HG03175 (cell line): ENCODE data around the gene PLK3.
"Not testable (repeated sequence)": the region's sequence is repeated elsewhere in the genome, so short reads cannot be mapped to it uniquely, and the experiment has no call there.

ENCODE experiments used
- ATAC-seq: cut with Tn5 transposase; IDR thresholded peaks from one replicate; pipeline ENCODE4 v1.9.1; 2021; ENCODE audit warnings: mild to moderate bottlenecking, moderate library complexity; ENCODE audit not compliant: unreplicated experiment

Gene PLK3

DNA sequence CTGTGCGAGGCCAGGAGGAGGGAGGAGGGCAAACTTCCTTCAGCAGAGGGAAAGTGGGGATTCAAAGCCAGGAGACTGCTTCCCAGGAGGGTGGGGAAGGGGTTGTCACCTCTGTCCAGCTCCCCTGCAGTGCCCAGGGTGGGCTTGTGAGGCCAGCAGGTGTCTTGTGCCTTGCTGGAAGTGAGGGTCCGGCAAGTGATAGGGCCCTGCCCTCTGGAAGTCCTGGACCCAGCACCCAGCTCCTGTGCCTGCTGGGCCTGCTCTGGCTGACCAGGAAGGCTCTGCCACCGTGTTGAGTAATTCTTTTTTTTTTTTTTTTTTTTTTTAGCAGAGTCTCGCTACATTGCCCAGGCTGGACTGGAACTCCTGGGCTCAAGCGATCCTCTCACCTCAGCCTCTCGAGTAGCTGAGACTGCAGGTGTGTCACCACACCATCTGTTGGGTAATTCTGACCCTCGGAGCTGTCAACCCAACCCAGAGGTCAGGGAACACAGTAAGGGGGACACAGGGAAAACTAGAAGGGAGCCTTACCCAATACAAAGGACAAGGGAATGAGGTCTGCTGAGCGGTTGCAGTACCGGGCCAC lies 13.2 kb upstream of the PLK3 start:
- ATAC-seq, result no peak

DNA sequence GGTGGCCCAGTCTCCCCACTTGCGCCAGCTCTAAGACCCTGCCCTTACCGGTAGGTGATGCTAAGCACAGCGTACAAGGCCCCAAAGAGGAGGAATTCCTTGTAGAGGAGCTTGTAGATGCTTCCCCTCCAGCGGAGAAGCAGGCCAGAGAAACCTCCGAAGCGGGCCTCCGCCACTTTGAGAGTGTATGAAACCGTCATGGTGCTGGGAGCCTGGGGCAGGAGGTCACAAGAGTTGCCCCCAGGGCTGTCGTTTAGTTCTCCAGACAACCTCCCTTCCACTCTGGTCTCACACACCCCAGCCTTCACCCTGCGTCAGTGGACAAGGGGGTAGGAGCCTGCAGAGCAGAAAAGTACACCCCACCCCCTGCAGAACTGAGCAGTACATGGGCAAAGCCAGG lies 12.7 kb upstream of the PLK3 start:
- no peak for ATAC-seq

DNA sequence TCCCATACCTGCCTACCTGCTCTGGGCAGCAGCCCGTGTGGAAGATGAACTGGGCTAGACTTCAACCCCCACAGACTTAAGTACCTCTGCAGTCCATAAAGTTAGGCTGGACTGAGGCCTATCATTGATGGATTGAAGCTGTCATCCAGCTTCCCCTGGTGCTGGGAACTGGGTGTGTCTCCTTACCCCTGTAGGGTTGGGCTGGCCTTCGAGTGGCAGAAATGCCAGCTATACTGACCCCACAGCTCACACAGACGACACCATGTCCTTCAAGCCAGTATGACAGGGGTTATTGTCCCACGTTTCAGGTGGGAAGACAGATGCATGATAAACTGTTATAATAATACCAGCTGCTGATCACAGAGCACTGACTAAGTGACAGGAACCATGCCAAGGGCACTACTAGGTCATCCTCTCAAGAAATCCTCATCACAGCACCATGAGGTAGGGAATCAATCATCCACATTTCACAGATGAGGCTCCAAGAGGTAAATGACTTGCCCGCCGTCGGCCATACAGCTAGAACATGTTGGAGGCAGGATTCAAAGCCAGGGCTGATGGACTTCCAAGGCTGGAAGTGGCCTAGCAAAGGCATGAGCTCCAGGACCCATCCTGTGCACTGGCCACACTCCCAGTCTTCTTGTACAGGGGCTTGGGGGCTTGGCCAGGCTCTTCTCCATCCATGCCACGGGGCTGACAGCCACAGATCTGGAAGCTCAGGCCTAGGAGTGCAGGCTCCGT lies 11.9 kb upstream of the PLK3 start, which contains the start of gene BEST4:
Gene BEST4, minus strand, starts transcription at position 51 of the 741 bp plus-strand sequence. CDS start 465 bp downstream, outside the sequence.
- ATAC-seq, result no peak

DNA sequence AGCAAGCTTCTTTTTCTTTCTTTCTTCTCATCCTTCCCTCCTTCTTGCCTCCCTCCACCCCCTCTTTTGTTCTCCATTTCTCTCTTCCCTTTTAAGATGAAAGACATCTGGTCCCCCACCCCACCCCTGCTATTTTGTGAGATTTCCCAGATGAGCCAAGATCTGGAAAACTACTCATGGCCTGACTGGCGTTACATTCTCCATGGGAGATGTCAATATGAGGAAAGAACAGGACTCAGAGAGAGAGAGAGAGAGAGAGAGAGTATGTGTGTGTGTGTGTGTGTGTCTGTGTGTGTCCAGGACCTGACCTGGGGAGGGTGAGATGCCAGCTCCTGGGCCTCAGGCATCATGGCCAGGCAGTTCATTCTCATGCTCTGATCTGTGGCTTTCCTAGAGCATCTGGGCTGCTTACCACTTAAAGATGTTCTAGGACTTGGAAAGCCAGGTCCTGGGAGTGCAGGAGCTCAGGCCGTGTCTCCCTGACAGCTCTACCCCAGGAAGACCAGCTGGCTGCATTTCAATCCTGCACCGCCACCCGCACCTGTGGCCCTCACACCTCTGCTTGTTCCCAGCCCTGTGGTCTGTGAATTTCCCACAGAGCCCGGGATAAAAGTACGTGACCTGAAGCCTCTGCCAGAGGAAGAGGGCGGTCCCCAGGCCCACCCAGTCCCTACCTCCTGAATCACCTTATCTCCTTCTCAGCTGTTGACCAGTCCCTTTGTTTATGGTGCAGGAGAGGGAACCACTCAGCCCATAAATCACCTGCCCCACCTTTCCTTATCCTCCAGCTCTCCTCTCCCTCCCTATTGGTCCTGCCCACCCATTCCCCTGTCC lies 9.0 kb upstream of the PLK3 start:
- ATAC-seq, result no peak

- ATAC-seq, result no peak
Measured at GRCh38 chr1:44792736-44793502, 7.3 kb upstream of the PLK3 start.

DNA sequence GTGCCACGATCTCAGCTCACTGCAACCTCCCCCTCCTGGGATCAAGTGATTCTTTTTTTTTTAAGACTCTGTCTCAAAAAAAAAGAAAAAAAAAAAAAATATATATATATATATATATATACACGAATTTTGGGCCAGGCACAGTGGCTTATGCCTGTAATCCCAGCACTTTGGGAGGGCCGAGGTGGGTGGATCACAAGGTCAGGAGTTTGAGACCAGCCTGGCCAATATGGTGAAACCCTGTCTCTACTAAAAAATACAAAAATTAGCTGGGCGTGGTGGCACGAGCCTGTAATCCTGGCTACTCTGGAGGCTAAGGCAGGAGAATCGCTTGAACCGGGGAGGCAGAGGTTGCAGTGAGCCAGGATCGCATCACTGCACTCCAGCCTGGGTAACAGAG lies 2.3 kb upstream of the PLK3 start:
- ATAC-seq, result not testable (repeated sequence)

DNA sequence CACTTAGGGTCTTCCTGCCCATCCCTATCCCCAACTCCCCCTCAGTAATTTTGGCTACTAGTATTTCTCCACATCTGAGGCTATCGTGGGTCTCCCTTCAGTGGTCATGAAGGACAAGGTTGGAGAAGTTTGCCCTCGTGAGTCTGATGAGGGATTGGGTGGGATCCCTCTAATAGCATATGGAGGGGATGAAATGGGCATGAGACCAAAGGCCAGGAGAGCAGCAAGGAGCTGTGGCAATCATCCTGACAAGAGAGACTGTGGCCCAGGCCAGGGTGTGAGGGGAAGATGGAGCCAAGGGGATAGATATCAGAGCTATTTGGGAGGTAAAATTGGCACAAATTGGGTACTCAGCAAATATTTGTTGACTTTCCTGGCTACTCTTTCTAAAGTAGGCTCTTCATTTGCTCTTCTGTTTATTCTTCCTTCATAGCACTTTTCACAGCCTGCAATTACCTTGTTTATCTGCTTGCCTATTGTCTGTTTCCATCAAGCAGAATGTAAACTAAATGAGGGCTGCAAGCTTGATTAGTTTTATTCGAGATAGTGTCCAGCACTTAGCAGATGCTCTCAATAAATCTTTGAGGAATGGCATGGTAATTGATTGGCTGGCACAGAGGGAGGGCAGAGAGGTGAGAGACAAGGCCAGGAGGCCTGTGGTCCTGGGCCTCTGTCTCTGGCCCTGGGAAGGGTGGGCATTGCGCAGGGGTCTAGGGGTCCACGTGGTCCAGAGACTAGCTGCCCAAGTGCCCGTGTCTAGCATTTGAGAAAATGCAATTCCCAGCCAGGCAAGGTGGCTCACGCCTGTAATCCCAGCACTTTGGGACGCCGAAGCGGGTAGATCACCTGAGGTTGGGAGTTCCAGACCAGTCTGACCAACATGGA lies 1.5 kb upstream of the PLK3 start:
- no peak for ATAC-seq

- ATAC-seq, result no peak
Measured at GRCh38 chr1:44801491-44802305, 1.5 kb downstream of the PLK3 start.

DNA sequence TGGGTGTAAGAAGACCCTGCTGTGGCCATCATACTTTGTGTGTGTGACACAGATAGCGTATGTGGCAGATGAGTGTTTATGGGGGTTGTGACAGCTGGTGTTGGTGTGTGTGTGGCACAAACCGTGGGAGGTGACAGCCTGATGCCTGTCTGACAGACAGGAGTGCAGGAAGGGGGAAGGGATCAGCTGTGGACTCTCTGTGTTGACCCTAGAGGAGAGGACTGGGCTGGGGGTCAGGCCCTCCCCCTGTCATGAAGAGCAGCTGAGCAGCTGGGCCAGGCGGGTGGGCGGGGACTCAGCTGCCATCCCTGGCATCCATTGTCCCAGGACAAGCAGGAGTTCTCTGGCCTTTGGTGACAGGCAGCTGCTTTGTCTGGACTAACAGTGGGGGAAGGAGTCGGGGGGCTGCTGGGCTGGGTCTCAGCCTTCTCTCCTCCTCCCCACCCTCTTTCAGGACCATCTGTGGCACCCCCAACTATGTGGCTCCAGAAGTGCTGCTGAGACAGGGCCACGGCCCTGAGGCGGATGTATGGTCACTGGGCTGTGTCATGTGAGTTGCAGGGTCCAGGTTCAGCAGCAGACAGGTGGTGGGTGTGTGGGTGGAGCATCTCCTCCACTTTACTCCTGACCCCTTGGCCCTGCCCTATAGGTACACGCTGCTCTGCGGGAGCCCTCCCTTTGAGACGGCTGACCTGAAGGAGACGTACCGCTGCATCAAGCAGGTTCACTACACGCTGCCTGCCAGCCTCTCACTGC lies 2.3 kb downstream of the PLK3 start:
- ATAC-seq, result no peak

DNA sequence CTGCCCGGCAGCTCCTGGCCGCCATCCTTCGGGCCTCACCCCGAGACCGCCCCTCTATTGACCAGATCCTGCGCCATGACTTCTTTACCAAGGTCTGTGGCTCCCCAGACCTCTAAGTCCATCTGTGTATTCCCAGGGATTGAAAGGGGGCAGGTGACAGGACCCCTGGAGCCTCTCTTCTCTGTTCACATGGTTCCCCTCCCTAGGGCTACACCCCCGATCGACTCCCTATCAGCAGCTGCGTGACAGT lies 2.8 kb downstream of the PLK3 start:
- ATAC-seq, result no peak

- no peak for ATAC-seq
Measured at GRCh38 chr1:44803312-44804095, 3.3 kb downstream of the PLK3 start.

DNA sequence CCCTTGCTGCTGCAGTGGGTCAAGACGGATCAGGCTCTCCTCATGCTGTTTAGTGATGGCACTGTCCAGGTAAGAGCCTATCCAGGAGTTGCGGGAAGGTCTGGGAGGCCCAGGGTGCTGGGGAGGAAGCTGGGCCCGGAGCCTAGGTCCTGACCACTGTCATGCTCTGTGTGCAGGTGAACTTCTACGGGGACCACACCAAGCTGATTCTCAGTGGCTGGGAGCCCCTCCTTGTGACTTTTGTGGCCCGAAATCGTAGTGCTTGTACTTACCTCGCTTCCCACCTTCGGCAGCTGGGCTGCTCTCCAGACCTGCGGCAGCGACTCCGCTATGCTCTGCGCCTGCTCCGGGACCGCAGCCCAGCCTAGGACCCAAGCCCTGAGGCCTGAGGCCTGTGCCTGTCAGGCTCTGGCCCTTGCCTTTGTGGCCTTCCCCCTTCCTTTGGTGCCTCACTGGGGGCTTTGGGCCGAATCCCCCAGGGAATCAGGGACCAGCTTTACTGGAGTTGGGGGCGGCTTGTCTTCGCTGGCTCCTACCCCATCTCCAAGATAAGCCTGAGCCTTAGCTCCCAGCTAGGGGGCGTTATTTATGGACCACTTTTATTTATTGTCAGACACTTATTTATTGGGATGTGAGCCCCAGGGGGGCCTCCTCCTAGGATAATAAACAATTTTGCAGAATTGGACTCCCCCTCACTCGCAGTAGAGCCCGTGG lies 5.3 kb downstream of the PLK3 start:
- ATAC-seq, result no peak

GRCh38 chr1:44806025-44806703 lies 6.0 kb downstream of the PLK3 start:
- ATAC-seq, result no peak

GRCh38 chr1:44806704-44807363 lies 6.7 kb downstream of the PLK3 start, which contains the start of gene DYNLT4:
Gene DYNLT4, minus strand, starts transcription at chr1:44807351. Its CDS starts 683 bp downstream, at chr1:44806668.
- no peak for ATAC-seq

GRCh38 chr1:44807364-44808062 lies 7.3 kb downstream of the PLK3 start:
- ATAC-seq, result peak; percentile 37
